ENCODE measurements around the gene C10orf67. TPM values are rescaled to one million over a fixed set of nuclear protein-coding genes. Genes with fewer than 3 reads are reported as not detected.

The C10orf67 gene
- total and polyA plus RNA-seq, 9 of the 15 experiments (the other 6 are each of a cell fraction or from before 2014, with no cell fraction given), result not detected

DNA sequence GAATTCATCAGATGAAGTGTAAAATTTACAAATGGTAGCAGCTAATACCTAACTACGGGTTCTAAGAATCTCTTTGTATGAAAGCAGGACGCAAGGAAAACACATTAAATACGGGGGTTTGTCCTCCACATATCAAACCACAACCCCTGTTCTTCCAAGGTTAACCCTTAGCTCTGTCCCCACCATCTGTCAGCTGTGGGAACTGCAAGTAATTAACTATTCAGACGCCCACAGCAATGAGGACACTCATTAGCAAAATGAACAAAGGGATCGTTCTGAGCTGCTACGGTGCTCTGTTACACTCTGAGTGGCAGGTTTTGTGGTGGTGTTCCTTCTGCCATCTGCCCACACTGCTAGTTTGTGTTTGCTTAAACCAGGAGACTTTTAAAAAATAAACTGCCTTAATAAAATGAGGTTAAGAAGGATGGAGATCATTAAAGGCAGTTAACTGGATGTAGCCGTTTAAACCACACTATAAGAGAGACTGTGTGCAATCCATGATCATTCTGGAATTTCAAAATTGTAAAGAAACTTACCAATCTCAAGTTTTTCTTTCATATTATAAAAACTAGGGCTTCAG lies 51.4 kb downstream of the C10orf67 start:
- intact Hi-C loops (cut with micrococcal nuclease) (no loop called here), in situ Hi-C loops (cut with MboI) (loop anchor here (5.0 kb wide), 1 partner anchor 136 kb away; no protein-coding TSS in a partner anchor)
- H3K79me2 ChIP-seq (ENCODE audit: control insufficient read depth, insufficient read depth, low read length), result no peaks in the 10 kb centered on the region
- H3K4me3 ChIP-seq, result no peak overlapping the region
- no peaks in the 10 kb centered on the region for H3K4me1 ChIP-seq (replicated peaks in 1 of 2; ENCODE audit: control insufficient read depth in 2 of 2, insufficient read depth in 2 of 2, low read length in 2 of 2)
- DNase-seq (ENCODE audit: extremely low read depth in 1 of 4, low spot score in 3 of 4) (peak; percentile 23 to 60 (median 39)), FAIRE-seq (peak; percentile 85), ATAC-seq (peak; percentile 96)
- ChIA-PET CTCF (ENCODE audit: low intra/inter-chr PET ratio) (interaction anchor here (0.6 to 4.3 kb wide), 2 partner anchors 135 to 1245 kb away, joined by 3 to 27 read pairs; no protein-coding TSS in a partner anchor), POLR2A (no interaction called here)
- no peak overlapping the region for H3K9ac ChIP-seq (ENCODE audit: insufficient read depth in 1 of 2, low read depth in 2 of 2, low read length in 2 of 2)
- TF ChIP-seq REST (IDR thresholded peaks at IDR 0.05; ENCODE audit: borderline replicate concordance) (peak; percentile 58; the same call in 1 of the 2 replicates), REST (CRISPR knock-in tag; IDR thresholded peaks at IDR 0.05; ENCODE audit: low read depth) (no peak), RCOR1 (IDR thresholded peaks at IDR 0.05; ENCODE audit: borderline replicate concordance in 1 of 2, low read depth in 2 of 2, low read length in 2 of 2) (no peak), SMARCB1 (IDR thresholded peaks at IDR 0.05; ENCODE audit: insufficient read length, low read depth) (no peak), ESRRA (IDR thresholded peaks at IDR 0.05; ENCODE audit: borderline replicate concordance, low read depth) (peak; percentile 55; the same call in 1 of the 2 replicates), MAZ (CRISPR knock-in tag; conservative IDR thresholded peaks at IDR 0.05 in 1 of 2, IDR thresholded peaks at IDR 0.05 in 1 of 2) (peak in 1 of 2 experiments; percentile 23; a peak in 1 of 4 replicates), RAD21 (CRISPR knock-in tag; conservative IDR thresholded peaks at IDR 0.05 in 1 of 2, IDR thresholded peaks at IDR 0.05 in 1 of 2) (peak; percentile 53 to 70), SMC3 (conservative IDR thresholded peaks at IDR 0.05; ENCODE audit: insufficient read depth, low read depth, low read length) (peak; percentile 56; the same call in 1 of the 2 replicates)
- TF ChIP-seq, protein P1, sequence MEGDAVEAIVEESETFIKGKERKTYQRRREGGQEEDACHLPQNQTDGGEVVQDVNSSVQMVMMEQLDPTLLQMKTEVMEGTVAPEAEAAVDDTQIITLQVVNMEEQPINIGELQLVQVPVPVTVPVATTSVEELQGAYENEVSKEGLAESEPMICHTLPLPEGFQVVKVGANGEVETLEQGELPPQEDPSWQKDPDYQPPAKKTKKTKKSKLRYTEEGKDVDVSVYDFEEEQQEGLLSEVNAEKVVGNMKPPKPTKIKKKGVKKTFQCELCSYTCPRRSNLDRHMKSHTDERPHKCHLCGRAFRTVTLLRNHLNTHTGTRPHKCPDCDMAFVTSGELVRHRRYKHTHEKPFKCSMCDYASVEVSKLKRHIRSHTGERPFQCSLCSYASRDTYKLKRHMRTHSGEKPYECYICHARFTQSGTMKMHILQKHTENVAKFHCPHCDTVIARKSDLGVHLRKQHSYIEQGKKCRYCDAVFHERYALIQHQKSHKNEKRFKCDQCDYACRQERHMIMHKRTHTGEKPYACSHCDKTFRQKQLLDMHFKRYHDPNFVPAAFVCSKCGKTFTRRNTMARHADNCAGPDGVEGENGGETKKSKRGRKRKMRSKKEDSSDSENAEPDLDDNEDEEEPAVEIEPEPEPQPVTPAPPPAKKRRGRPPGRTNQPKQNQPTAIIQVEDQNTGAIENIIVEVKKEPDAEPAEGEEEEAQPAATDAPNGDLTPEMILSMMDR (IDR thresholded peaks at IDR 0.05 in 2 of 3, conservative IDR thresholded peaks at IDR 0.05 in 1 of 3; ENCODE audit: insufficient read depth in 2 of 3, low read depth in 1 of 3, low read length in 3 of 3), result peak; percentile 72 to 80 (median 74)
- 0 out of 2 replicates have a peak, but pooled peaks cover 3% of the 10 kb centered on the region for H4K20me1 ChIP-seq (replicated peaks; ENCODE audit: control insufficient read depth, insufficient read depth, low read length)
- no peaks in the 10 kb centered on the region for H3K9me1 ChIP-seq (ENCODE audit: control insufficient read depth, insufficient read depth, low read length)
- H3K27ac ChIP-seq (ENCODE audit: extremely low read depth, low read depth, low read length), result no peak overlapping the region
- WGBS (ENCODE audit: insufficient coverage, low coverage, missing lambda C conversion rate), result under 1% methylated on average over 7 of the region's 7 CpGs
- H3K36me3 ChIP-seq (ENCODE audit: control insufficient read depth, insufficient read depth, low read length), result no peaks in the 10 kb centered on the region
- BruUV-seq (replicated peaks), result no TSS peak
- no peaks in the 10 kb centered on the region for H3K9me3 ChIP-seq (replicated peaks; ENCODE audit: control insufficient read depth, insufficient read depth, low read depth, low read length)
- no peak overlapping the region for H2AFZ ChIP-seq (ENCODE audit: low read depth, low read length)
- H3K27me3 ChIP-seq (ENCODE audit: control insufficient read depth in 2 of 2, insufficient read depth in 2 of 2, low read length in 2 of 2), result no peaks in the 10 kb centered on the region
- no peak overlapping the region for H3K4me2 ChIP-seq (ENCODE audit: insufficient read depth, low read length)

All from K562 (cell line).